DOHH2 (cell line): ENCODE data around the gene COL17A1.

Experiments
- EZH2phosphoT487 ChIP-seq: fragments of 200-600 bp; sonication (generic); IDR thresholded peaks from 2 replicates; pipeline ENCODE4 v1.6.1; 2017; ENCODE audit warnings: borderline replicate concordance, mild to moderate bottlenecking, antibody characterized with exemption, low read length, moderate library complexity, mixed read lengths
- TF ChIP-seq, protein P1 (sequence below): fragments of 200-600 bp; sonication (generic); IDR thresholded peaks from one replicate; pipeline ENCODE4 v1.5.1; 2014; ENCODE audit warnings: antibody characterized with exemption, mild to moderate bottlenecking, low read depth, low read length; ENCODE audit not compliant: poor library complexity, severe bottlenecking

DNA sequence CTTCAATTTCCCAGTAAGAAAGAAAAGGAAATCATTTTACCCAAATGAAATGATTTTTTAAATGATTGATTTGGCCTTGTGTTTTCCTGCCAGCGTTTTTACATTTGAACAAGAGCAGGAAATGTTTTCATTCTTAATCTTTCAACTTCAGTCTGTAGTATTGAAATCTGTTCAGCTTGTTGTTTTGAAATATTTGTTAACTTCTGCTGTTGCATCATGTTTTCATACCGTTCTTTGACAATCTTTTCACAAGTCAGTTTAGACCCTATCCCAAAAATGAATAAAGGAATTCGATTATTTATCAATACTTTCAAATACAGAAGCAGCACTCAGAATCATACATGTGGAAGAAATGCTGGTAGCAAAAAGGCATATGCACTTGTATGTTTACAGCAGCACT lies 44.4 kb upstream of the COL17A1 start:
- TF ChIP-seq, protein P1, sequence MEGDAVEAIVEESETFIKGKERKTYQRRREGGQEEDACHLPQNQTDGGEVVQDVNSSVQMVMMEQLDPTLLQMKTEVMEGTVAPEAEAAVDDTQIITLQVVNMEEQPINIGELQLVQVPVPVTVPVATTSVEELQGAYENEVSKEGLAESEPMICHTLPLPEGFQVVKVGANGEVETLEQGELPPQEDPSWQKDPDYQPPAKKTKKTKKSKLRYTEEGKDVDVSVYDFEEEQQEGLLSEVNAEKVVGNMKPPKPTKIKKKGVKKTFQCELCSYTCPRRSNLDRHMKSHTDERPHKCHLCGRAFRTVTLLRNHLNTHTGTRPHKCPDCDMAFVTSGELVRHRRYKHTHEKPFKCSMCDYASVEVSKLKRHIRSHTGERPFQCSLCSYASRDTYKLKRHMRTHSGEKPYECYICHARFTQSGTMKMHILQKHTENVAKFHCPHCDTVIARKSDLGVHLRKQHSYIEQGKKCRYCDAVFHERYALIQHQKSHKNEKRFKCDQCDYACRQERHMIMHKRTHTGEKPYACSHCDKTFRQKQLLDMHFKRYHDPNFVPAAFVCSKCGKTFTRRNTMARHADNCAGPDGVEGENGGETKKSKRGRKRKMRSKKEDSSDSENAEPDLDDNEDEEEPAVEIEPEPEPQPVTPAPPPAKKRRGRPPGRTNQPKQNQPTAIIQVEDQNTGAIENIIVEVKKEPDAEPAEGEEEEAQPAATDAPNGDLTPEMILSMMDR = no peak
- TF ChIP-seq EZH2phosphoT487 = no peak
